A204.1 (cell line): ENCODE data around the gene KCNK5.

Experiments used
- FAIRE-seq: peaks from 2 replicates; lab custom pipeline; 2012; peaks lifted over from hg19 to GRCh38; lab: Jason Lieb, UNC

KCNK5 gene, protein sequence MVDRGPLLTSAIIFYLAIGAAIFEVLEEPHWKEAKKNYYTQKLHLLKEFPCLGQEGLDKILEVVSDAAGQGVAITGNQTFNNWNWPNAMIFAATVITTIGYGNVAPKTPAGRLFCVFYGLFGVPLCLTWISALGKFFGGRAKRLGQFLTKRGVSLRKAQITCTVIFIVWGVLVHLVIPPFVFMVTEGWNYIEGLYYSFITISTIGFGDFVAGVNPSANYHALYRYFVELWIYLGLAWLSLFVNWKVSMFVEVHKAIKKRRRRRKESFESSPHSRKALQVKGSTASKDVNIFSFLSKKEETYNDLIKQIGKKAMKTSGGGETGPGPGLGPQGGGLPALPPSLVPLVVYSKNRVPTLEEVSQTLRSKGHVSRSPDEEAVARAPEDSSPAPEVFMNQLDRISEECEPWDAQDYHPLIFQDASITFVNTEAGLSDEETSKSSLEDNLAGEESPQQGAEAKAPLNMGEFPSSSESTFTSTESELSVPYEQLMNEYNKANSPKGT

DNA sequence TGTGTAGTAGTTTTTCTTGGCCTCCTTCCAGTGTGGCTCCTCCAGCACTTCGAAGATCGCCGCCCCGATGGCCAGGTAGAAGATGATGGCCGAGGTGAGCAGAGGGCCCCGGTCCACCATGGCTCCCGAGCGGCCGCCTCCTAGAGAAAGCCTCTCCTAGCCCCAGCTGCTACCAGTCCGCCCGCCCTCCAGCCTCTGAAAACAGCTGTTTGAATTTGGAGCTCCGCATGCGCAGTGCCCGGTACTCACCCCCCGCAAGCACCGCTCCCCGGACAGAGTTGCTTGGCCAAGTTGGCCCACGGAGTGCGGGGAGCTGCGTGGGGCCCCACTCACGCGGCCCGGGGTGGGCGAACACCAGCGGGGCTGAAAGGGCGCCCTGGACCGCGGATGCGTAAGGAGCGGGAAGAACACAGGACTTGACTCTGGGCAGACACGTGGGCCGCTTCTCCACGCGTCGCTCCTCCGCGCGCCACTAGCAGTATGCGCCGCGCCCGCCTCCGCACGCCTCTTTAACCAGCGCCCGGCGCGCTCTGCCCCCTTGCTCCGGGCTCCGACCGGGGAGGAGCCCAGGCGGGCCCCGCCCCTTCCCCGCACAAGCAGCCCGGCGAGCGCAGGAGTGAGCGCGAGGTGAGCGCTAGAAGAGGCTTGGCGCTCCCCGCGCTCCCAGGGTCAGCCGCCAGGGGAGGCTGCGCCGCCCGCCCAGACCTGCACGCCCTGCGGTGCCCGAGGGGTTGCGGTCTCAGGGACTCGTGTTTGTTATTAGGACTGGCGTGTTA is at the start of gene KCNK5:
KCNK5 (minus strand) TSS at position 484 of the 776 bp plus-strand sequence; CDS start at position 120, 364 bp downstream.
- no peak for FAIRE-seq

DNA sequence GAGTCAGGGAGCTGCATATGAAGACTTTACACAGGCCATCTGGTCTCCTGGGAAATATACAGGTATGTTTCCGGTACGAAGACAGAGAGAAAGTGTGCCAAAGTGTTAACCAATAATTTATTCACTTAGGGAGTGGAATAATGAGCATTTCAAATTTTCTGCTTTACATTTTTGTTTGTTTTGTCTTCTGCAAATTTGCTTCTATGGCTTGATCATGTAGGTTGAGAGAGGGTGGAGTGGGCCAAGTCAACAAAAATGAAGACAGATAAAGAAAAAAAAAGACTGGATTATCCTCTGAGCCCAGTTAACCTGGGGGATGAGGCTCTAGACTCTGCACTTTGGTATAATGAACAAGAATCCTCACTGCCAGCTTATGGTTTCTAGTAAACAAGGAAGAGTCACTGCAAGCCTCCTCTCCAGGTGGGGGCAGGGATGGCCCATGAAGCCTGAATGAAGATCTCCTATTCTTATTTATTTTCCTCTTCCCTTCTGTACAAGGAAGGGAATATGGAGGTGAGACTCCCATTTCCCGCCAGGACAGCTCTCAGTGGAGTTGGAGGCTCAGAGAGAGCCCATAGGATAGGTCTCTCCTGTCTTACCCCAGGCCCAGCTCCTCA is 47.2 kb upstream of the KCNK5 start:
- FAIRE-seq: no peak

DNA sequence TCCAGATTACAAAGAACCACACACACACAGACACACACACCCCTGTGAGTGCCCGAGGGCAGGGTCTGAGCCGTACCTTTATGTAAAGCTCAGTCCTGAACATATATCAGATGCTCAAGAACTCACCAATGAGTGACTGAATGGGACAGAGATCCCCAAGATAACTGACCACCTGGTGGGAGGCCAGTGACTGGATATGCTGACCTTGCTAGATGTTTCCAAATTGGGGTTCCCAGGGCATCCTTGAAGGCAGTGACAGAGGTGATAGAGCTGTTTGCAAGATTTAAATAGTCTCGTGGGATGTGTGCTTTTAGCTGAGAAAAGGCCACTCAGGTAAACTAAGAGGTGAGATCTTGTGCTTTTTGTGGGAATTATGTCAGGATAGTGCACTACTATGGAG is 45.6 kb upstream of the KCNK5 start:
- no peak for FAIRE-seq

DNA sequence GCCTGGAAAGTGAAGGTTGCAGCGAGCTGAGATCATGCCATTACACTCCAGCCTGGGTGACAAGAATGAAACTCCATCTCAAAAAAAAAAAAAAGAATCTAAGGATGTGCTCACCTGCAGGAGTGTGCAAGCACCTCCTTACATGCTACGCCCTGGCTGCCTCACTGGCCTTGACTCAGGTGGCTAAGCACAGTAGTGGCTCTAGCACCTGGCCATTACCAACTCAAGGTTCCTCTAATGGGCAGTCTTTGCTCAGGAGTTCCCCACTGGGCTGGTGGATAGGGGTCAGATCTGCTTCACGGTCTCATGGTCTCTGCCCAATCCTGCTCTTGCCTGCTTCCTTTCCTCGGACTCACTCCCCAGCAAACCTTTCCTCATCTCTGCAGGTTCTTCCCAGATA is 45.2 kb upstream of the KCNK5 start:
- FAIRE-seq: no peak

DNA sequence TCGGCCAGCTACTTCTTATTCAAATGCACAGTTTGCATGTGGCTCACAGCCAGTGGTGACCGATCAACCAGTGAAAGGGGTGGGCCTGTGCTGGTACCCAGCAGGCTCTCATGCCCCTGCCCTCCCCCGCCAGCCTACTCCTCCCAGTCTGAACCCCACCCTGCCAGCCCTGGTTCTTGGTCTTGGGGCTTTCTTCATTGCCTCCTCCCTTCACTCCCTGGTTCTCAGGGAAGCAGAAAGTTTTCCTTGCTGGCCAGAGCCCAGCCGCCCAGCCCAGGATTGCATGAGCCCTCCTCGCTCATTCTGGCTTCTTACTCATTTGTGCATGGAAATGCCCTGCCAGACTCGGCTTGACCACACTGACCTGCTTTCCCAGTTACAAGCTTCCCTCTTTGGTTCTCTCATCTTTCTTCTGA is 44.1 kb upstream of the KCNK5 start:
- FAIRE-seq: no peak

DNA sequence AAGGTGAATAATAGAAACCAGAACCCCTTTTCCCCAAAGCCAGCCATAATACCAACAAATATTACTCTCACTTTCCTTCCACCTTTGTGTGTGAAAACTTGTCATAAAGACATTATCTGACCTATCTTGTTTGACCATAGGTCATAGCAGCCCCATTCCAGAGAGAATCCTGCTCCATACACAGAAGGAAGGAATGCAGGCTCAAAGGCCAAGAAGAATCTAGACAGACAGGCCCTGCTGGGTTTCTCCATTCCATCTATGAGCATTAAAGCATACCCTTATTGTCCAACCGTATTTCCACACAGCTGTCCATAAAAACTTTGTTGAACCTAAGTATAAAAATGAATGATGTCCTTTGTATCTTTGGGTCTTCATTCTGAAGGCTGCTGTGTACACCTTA is 40.7 kb upstream of the KCNK5 start:
- FAIRE-seq: no peak

DNA sequence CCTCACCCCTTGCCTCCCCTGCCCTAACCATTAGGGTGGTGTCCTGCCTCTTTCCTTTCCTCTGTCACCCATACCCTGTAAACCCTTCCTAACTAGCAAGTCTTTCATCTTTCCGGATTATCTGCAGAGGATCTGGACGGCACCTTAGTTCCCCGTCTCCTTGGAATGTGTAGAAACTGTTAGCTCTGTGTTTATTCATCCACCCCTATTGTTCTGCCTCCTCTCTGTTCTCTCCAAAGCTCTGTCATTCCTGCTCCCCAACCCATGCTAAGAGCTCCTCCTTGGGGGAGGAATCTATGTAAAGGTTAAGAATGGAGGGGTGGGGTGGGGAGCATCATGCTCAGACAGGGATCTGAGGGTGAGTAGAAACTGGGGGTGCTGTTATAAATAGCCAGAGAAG is 39.4 kb upstream of the KCNK5 start:
- no peak for FAIRE-seq

DNA sequence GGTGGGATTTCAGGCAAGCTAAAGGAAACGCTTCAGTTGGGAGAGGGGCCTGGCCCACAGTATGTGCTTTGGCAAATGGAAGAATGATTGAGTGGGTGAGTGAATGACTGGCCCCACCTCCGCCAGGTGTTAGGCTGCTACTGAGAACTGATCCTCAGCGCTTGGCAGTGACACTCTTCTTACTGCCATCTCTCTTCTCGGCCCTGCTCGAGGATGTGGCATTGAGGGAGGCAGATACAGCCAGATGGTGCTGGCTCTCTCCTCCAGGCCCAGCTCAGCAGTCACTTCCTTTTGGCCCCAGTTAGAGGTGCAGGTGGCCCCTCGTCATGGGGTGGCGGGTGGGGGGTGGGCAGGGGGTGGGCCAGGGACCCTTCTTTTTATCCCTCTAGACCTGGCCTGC is 38.9 kb upstream of the KCNK5 start:
- FAIRE-seq: no peak

DNA sequence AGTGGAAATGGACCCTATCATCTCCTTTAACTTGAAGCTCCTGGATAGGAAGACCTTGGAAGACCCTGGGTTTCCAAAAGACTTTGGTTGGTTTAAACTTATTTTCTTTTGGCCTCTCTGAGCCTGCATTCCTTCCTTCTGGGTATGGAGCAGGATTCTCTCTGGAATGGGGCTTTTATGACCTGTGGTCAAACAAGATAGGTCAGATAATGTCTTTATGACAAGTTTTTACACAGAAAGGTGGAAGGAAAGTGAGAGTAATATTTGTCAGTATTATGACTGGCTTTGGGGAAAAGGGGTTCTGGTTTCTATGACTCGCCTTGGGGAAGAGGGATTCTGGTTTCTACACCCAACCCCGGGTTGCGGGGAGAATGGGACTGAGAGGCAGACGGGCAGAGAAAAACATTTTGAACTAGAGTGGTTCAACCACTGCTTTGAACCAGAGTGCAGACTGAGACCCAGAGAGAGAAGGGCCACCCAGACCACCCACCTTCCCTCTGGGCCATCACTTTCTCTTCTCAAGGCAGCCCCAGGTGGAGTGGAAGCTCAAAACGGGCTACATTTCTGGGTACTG is 37.6 kb upstream of the KCNK5 start:
- no peak for FAIRE-seq

DNA sequence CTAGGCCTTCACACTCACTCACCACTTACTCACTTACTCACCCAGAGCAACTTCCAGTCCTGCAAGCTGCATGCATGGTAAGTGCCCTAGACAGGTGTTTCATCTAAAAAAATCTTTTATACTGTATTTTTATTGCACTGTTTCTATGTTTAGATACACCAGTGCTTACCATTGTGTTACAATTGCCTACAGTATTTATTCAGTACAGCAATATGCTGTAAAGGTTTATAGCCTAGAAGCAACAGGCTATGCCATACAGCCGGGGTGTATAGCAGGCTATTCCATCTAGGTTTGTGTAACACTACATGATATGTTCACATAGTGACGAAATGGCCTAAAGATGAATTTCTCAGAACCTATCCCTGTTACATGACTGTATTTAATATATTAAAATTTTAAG is 37.1 kb upstream of the KCNK5 start:
- no peak for FAIRE-seq

DNA sequence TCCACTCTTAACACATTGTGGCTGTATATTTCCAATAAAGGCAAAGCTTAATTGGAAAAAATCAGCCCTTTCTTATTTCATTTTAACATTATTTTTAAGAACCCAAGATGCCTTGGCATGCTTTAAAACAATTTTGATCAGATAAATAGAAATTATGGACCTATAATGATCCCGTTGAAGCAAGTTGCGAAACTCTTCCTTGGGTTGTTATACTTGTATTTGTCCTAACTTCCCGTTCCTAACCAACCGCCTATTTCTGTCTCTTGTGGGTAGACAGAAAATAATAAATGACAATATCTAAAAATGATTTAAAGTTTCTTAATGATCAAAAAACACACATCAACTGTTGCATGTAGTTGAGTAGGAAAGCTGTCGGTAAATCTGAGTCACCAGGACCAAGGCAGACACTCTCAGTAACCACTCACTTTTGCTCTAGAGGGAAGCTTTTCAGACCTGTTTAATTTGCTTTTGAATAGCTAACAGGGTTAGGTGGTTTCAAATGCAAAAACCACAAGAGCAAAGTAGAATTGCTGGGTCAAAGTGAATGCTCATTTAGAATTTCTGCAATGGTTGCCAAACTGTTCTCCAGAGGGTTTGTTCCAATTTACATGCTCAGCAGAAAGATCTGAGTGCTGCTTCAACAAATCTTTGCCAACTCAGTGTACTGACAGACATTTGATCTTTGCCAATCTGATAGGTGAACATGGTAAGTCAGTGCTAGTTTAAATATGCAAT is 34.2 kb upstream of the KCNK5 start:
- FAIRE-seq: no peak

DNA sequence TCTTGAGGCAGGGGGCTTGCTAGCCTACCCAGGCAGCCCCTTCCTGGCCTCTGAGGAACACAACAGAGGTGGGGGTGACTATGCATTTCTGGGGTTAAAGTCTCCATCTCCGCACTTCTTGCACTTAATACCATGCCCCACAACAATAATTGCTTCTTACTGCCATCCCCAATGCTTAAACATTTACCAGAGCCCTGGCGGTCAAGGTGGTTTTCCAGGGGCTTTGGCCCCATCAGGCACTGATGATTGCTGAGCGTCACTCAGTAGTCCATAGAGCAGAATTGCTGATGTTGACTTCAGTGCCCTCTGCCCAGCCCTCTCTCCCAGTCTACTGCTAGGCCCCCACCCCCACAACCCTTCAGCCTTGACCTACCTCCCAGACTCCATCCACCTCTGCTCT is 32.5 kb upstream of the KCNK5 start:
- FAIRE-seq: no peak

DNA sequence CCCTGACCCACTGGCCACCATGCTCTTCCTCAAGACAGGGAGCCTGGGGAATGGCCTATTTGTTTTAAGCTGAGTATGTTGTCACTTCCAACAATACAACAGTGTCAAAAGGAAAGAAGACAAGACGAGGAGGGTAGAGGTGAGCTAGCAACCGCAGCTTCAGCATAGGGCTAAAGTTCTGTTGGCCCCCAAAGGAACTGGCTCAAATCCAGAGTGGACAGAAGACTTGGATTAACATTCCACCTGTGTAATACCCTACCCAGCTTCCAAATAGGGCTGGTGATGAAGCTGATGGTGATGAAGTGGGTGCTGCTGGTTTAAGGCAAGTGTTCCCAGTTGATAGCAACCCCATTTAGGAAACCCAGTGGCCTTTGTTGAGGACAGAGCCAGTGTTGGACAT is 31.7 kb upstream of the KCNK5 start:
- no peak for FAIRE-seq

DNA sequence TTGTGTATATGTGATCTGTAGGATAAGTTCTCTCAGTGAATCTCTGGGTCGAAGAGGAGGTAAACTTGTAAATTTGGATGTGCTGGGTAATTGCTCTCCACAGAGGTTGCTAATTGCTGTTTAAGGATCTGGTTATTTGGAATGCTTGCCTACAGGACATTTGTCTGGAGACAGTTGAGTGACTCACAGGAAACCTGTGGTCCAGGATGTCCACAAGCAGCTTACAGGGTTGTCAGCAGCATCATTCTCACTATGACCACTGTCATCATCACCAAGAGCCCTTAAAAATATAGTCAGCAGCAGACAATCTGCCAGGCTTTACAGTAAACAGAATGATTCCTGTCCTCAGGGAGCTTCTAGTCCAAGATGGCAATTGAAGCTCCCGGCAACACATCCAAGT is 31.2 kb upstream of the KCNK5 start:
- no peak for FAIRE-seq

DNA sequence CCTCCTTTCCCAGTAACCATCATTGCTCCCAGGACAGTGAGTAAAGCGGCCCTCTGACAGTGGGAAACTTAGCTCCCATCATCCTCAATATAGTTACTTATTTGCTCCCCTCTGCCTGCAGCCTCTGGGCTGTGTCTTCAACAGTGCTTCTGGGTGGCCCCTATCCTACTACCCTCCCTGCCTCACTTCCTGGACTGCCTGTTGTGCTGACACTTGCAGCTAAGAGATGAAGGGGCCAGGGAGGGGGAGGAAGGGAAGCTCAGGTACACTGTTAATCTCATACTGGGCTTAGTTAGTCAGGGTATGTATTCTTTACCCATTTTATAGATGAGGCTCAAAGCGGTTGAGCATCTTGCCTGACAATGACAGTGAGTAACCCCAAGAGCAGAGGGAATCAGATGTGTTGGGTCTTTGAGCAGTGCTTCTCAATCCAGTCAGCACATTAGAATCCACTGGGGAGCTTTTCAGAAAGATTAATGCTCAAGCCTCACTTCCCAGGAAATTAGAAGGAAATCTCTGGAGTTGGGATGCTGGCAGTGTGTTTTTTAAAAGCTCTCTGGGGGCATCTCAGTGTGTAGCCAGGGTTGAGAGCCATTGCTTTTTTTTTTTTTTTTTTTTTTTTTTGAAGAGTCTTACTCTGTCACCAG is 27.1 kb upstream of the KCNK5 start:
- FAIRE-seq: no peak

DNA sequence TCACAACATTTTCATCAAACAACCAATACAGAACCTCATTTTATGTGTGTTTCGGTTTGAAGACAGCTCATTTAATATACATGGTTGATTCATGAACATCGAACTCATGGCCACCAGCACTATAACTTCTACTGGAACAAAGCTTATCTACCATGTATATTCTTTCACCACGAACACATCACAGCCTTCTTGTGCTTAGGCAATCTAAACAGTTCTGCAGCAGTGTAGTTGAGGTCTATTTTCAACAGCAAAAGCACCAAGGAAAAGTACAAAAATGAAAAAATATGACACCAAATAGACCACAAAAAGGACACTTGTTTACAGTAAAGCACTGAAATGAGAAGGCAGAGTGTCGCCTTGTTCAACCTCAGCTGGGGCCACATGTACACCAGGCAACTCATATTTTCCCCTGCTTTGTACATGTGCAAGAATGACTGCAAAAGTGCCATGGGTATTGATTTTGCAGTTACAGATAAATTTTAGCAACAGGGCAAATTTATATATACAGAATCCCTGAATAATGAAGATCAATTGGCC is 25.8 kb upstream of the KCNK5 start:
- no peak for FAIRE-seq

DNA sequence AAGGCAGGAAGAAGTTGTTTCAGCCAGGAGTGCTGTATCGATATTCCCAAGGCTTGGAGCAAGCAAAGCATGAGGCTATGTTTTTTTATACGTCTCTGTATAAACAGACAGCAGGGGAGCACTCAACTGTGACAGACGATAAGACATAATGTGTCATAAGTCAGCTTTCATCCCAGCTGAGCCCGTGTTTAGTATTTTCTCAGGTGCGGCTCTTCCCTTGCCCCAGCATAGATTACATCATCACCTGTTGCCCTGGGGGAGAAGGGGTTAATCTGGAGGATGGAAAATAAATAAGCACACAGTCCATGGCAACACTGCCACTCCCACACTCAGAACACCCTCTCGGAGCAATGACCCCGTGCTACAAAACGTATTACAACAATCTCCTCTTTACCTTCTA is 22.1 kb upstream of the KCNK5 start:
- FAIRE-seq: no peak

DNA sequence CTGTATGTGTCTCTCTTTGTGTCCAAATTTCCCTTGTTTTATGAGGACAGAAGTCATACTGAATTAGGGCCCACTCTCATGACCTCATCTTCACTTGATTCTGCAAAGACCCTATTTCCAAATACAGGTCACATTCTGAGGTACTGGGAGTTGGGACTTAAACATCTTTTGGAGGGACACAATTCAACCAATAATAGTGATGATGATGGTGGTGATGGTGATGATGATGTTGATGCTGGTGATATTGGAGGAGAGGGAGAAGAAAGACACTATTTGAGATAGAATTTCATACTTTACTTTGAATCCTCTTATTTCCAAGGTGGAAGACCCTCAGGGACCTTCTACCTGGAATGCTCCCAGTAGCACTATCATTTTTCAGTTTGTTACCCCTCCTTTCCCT is 21.2 kb upstream of the KCNK5 start:
- FAIRE-seq: no peak

DNA sequence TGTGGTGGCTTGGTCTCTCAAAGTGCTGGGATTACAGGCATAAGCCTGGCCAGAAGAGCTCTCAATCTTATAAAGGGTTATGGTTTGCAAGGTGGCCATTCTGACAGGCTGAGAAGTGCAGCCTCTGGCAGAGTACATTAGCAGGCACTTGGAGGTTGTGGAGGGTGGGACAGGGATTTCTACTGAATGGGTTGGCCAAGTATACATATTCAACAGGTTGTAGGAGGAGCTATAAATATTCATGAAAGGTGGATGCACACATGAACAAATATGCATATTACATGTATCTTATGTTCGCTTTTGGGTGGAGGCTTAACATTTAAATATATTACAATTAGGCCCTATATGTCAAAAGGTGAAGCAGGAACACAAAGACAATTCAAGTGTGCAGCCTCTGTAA is 20.0 kb upstream of the KCNK5 start:
- FAIRE-seq: no peak

DNA sequence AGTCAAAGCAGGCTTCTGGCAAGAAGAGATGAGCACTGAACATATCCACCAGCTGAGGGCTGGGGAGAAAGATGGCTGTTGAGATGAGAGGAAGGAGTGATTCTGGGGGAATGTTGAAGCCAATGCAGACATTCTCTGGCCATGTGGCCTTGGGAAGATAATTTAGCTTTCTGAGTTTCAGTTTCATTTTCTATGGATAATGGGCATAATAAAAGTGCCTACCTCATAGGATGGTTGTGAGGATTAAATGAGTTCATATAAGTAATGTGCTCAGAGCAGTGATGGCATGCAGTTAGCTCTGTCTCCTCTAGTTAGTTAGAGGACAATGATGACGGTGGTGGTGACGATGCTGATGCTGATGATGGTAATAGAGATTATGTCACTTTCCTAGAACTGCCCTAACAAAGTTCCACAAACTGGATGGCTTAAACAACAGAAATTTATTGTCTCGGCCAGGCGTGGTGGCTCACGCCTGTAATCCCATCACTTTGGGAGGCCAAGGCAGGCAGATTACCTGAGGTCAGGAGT is 18.5 kb upstream of the KCNK5 start:
- FAIRE-seq: no peak

DNA sequence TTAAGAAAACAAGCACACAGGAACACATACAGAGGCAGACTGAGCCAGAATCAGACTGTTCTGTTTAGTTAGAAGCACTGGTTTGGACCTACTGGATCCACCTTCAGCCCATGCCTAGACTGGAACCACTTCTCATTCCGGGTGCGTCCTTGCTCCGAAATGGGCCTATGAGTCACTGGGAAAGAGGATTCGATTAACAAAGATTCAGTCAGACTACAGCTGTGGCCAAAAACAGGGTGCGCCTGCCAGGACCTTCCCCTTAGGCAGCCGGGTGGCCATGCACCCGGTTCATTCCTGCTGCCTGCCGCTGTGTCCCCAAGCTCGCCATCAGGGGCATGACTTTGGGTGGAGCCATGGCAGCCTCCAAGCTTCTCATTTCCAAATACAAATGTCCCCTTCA is 14.5 kb upstream of the KCNK5 start:
- no peak for FAIRE-seq
